A172 (cell line): Measurements from ENCODE around the gene NFAT5. TPM values are rescaled to one million over a fixed set of nuclear protein-coding genes. Genes with fewer than 3 reads are reported as not detected.

Experiments used
- DNase-seq: peaks from one replicate; pipeline ENCODE4 v3.0.0-alpha.2; 2015; ENCODE audit warnings: low spot score
- total RNA-seq: library from RNA; depleted of rRNA; stranded (reverse); fragments of >200 nt; shearing (Covaris generic); gene quantifications from 2 replicates; pipeline ENCODE4 v1.2.3, GENCODE V29; 2014; rRNA removed

NFAT5 gene
- total RNA-seq, 1 experiment from 2014 or later = 11.1 TPM

DNA sequence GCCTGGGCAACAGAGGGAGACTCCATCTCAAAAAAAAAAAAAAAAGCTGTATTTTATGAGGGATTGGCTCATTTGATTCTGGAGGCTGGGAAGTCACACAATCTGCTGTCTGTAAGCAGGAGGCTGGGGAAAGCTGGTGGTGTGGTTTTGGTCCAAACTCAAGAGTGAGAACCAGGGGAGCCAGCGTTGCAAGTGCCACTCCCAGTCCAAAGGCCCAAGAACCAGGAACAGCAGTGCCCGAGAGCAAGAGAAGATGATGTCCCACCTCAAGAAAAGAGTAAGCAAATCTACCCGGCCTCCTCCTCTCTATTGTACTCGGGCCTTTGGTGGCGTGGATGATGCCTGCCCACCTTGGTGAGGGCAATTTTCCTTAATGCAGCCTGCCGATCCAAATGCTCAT, 166.3 kb downstream of the NFAT5 start:
- no peak for DNase-seq

DNA sequence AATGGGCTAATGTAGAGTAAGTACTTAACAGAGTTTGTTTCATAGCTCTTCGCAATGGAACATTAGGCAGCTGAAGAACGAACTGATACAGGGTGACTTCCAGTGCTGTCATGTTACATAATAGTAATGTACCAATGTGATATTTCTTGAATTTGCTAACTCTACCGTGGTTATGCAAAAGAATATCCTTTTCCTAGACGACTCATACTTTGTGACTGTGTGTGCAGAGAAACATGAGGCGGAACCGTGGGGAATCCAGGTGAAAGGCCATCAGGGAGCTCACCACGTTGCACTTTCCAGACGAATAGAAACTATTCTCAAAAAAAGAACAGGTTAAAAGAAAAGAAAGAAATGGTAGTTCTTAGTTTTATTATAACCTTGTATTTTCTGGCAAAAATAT, 175.8 kb downstream of the NFAT5 start:
- no peak for DNase-seq

DNA sequence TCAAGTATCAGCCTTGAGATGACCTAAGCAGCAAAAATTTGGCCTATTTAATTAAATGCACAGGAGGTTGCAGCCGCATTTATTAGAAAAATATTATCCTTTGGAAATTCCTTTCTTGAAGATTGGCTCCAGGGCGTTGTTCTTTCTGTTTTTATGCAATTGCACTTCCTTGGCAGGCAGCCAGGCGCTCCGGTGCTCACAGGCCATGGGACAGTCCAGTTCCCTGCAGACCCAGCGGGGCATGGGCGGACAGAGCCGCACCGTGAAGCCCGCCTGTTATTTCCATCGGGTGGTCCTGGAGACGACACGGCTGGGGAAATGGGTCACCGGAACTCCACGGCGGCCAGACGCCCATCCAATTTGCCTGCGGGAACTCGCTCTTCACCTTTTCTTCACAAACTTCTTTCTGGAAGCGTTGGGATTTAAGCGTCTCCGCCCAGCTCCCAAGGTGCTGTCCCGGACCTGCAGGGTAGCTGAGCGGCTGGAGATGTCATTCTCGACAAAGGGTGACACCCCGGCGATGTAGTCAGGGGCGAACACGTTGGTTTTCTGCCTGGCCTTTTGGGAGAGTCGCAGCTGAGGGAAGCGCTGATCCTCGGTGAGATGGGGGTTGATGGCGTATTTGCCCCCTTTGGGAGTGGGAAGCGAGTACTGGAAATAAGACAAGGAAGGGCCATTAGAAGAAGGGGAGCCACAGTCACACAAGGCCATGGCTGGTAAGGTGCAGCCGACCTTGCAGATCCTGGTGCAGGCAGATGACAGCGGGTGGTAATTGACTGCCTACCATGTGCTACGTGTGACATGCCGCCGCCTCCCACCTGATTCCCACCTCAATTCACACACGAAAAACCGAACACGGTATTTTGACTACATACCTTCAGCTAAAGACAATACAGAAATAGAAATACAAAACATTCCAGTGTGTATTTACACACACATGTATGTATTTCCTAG, 176.5 kb downstream of the NFAT5 start:
- no peak for DNase-seq

DNA sequence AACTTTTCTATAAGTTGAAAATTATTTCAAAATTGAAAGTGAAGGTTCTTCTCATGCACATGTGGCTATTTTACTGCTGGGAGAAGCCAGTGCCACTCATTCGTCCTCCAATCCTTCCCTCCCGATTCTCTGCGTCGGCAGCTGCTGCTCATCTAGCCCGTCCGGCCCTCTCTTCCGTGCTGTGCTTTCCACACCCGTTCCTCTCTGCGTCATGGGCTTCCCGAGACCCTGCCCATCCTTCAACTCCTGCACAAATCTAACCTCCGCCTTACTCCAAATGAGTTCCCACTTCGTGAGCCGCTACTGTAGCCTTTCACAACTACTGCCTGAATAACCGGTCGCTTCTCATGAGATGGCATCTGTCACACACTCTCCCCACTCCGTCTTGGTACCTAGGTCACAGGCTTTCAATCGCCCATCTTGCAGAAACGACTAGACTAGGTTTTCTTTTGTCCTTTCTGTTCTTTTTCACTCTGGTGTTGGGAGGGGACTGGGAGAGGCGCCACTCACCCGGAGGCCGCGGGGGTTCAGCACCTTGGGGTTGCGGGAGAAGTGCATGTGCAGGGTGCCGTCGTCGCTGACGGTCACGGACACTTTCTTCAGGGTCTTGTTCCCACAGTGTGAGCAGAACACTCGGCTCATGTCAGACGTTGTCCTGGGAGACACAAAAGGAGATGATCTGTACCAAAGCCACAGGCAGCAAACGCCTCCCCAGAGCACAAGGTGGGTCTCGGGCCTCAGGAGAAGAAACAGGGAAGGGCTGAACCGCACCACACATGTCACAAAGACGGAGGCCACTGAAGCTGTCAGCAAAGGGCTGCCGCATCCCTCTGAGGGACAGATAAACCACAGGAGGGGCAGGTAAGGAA, 178.8 kb downstream of the NFAT5 start:
- DNase-seq = no peak

DNA sequence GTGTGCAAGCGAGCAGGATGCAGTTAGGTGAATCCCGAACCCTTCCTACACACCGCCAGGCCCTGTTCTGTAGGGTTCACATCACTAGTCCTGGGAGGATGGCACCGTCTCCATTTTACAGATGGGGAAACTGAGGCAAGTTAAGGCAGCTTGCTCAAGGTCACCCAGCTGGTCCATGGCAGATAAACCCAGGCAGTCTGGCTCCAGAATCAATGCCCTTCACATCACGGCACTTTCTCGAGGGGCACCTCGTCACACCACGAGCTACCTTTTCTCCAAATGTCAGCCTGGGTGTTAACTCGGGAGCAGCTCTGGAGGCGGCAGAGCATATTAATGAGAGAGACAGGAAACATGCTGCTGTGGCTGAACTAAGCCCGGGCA, 179.5 kb downstream of the NFAT5 start:
- no peak for DNase-seq

DNA sequence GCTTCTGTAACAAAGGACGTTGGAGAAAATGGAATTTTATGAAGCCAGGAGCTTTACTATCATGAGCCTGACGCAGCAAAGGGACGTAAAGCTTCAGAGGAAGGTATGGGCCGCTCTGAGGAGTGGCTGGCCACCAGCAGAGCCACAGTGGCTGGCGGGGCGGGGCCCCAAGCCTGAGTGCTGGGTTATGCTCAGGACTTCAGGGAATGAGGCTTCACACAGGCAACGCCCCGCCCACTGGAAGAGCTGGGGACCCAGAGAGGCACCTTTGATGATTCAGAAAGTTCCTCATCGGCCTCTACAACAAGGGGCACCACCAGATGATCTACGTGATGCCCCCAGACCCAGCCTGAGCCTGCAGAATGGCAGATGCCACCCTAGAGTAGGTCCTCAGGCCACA, 180.2 kb downstream of the NFAT5 start:
- no peak for DNase-seq

DNA sequence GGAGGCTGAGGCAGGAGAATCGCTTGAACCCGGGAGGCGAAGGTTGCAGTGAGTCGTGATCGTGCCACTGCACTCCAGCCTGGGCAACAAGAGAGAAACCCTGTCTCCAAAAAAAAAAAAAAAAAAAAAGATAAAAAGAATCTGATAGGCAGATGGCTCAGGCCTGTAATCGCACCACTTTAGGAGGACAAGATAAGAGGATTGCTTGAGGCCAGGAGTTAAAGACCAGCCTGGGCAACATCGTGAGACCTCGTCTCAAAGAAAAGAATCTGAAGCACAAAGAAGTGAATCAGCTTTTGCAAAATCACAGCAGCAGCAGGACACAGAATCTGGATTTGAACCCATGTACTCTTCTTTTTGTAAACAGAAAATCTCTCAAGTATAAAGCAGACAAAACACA, 181.3 kb downstream of the NFAT5 start:
- no peak for DNase-seq

DNA sequence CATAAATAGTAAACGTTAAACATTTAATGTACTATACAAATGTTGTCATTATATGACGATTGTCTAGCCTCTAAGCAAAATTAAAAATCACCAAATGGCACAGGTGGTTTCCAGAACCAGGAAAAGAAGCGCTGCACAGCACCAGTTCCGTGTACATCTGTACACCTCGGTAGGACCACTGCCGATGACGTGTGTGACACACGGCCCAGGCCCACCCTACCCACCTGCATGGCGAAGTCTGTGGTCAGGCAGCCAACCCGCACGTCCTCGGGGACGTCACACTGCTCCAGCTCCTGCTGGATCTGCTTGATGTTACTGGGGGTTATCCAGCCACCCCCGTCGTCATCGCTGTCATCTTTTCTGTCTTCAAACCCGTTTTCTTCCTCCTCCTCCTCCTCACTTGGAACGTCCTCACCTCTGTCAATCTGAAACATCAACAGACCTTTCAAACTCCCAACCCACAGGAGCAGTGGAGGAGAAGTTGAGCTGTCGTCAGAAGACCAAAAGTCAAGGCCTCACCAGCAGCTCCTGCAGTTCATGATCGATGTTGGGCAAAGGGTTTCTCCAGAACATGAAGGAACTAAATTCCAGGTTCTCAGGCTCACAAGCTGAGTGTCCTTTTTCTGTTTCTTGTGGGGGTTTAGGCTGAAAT, 183.1 kb downstream of the NFAT5 start:
- DNase-seq = no peak

DNA sequence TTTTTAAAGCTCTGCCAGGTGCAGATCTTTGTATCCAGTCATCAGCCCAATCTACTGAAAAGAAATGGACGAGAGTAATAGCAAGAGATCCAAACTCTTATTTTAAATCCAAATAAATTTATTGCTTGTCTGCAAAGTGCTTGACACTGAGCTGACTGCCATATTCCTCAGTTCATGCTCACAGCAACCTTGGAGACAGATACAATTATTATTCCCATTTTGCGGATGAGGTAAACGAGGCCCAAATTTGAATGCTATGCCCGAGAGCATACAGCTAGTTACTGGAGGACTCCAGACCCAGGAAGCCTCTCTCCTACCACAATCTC, 188.3 kb downstream of the NFAT5 start:
- no peak for DNase-seq

Other genes starting within 250 kb of the NFAT5 start
- gene PDF, start 235.4 kb upstream of the NFAT5 start, total RNA-seq = 44.3 and 68.4 TPM in 2 replicates
- gene COG8, start 226.4 kb upstream of the NFAT5 start, total RNA-seq = 71.3 and 74.8 TPM in 2 replicates
- gene NIP7, start 226.2 kb upstream of the NFAT5 start, total RNA-seq = 42.0 and 48.2 TPM in 2 replicates
- gene TMED6, start 214.2 kb upstream of the NFAT5 start, total RNA-seq = not detected in 2 replicates
- gene TERF2, start 180.0 kb upstream of the NFAT5 start, total RNA-seq = 11.7 and 17.5 TPM in 2 replicates
- gene CYB5B, start 141.3 kb upstream of the NFAT5 start, total RNA-seq = 213 and 231 TPM in 2 replicates
- 350 and 386 TPM in 2 replicates for gene NQO1, start 160.6 kb downstream of the NFAT5 start, total RNA-seq
- 21.0 and 32.2 TPM in 2 replicates for gene NOB1, start 189.0 kb downstream of the NFAT5 start, total RNA-seq
- 16.4 and 23.2 TPM in 2 replicates for gene WWP2, start 196.4 kb downstream of the NFAT5 start, total RNA-seq